K562 (cell line): ENCODE measurements around the gene GPAT3. TPM values are rescaled to one million over a fixed set of nuclear protein-coding genes. Genes with fewer than 3 reads are reported as not detected.

Experiments
- FOXO4 ChIP-seq: fragments of 450-650 bp; formaldehyde crosslinking; IDR thresholded peaks from 2 replicates; pipeline ENCODE4 v1.4.0; 2020; ENCODE audit warnings: mild to moderate bottlenecking, moderate library complexity
- GATAD2A ChIP-seq: fragments of 450-650 bp; IDR thresholded peaks from 2 replicates; pipeline ENCODE4 v1.6.1; 2017
- HNRNPLL ChIP-seq: fragments of 200-400 bp; formaldehyde crosslinking; IDR thresholded peaks from 2 replicates; pipeline ENCODE4 v1.6.1; 2017; ENCODE audit warnings: low read length, low read depth, mild to moderate bottlenecking; ENCODE audit not compliant: poor library complexity, severe bottlenecking
- MEF2D ChIP-seq: conservative IDR thresholded peaks from 2 replicates; pipeline ENCODE4 v1.6.1; 2016; ENCODE audit warnings: low read depth, missing genetic modification characterization, missing compliant biosample characterization
- NR4A1 ChIP-seq, 2 experiments: fragments of 250-450 bp in 1 of 2; fragments of 450-650 bp in 1 of 2; sonication (Bioruptor Pico) in 1 of 2; IDR thresholded peaks; 2 replicates each; pipeline versions ENCODE4 v1.4.0 to v1.6.1; 2016 to 2020; ENCODE audit warnings: mild to moderate bottlenecking in 2 of 2, missing compliant biosample characterization in 1 of 2, missing genetic modification characterization in 1 of 2, moderate library complexity in 1 of 2
- PCBP2 ChIP-seq: fragments of 200-400 bp; formaldehyde crosslinking; IDR thresholded peaks from 2 replicates; pipeline ENCODE4 v1.6.1; 2018; ENCODE audit warnings: low read length, low read depth, mild to moderate bottlenecking, moderate library complexity; ENCODE audit not compliant: poor library complexity, severe bottlenecking
- POLR2A ChIP-seq: fragments of 450-650 bp; conservative IDR thresholded peaks from 2 replicates; pipeline ENCODE4 v1.6.1; 2016
- POLR2G ChIP-seq: fragments of 200-400 bp; formaldehyde crosslinking; IDR thresholded peaks from 2 replicates; pipeline ENCODE4 v1.6.1; 2017; ENCODE audit warnings: low read depth, mild to moderate bottlenecking, antibody characterized with exemption, low read length, moderate library complexity
- SMARCA4 ChIP-seq: fragments of 450-650 bp; IDR thresholded peaks from 2 replicates; pipeline ENCODE4 v1.6.1; 2016
- SP2 ChIP-seq: IDR thresholded peaks from 2 replicates; pipeline ENCODE4 v1.6.1; 2011; ENCODE audit warnings: mild to moderate bottlenecking, low read depth, low read length, moderate library complexity; ENCODE audit not compliant: poor library complexity, severe bottlenecking; ENCODE audit errors: extremely low read depth
- STAG1 ChIP-seq: sonication (generic); formaldehyde crosslinking; IDR thresholded peaks from 2 replicates; pipeline ENCODE4 v1.5.0; 2020; ENCODE audit warnings: missing genetic modification reagents, borderline replicate concordance
- WHSC1 ChIP-seq: IDR thresholded peaks from one replicate; pipeline ENCODE4 v1.6.1; 2012; ENCODE audit warnings: low read length, control low read depth, inconsistent platforms
- XRCC5 ChIP-seq: fragments of 200-400 bp; formaldehyde crosslinking; IDR thresholded peaks from 2 replicates; pipeline ENCODE4 v1.6.1; 2017; ENCODE audit warnings: low read depth, mild to moderate bottlenecking, low read length
- ZBTB8A ChIP-seq: fragments of 450-650 bp; IDR thresholded peaks from 2 replicates; pipeline ENCODE4 v1.6.1; 2018; ENCODE audit warnings: mild to moderate bottlenecking, moderate library complexity; ENCODE audit not compliant: partially characterized antibody
- ZNF124 ChIP-seq: sonication (generic); formaldehyde crosslinking; IDR thresholded peaks from 2 replicates; pipeline ENCODE4 v1.8.1; 2022; ENCODE audit warnings: missing genetic modification reagents
- ZNF197 ChIP-seq: fragments of 200-800 bp; sonication (Bioruptor generic); IDR thresholded peaks from 2 replicates; pipeline ENCODE4 v1.6.1; 2016; ENCODE audit warnings: low read depth, missing genetic modification characterization, missing compliant biosample characterization
- polyA plus RNA-seq, 8 experiments: library from polyadenylated mRNA; depleted of rRNA in 4 of 8; stranded (reverse) in 5 of 8; unstranded in 3 of 8; fragments of >200 nt; fragmentation: Nextera tagmentation in 2 of 8; fragmentation: Illumina TruSeq in 1 of 8; extraction: Ambion mirVana in 2 of 8; extraction: Trizol in 1 of 8; gene quantifications; 2 replicates each; pipeline versions ENCODE4 v1.2.1 to v1.2.3, GENCODE V29; 2011 to 2014; ENCODE audit warnings: inconsistent platforms in 1 of 8, missing spikeins in 1 of 8
- total RNA-seq, 7 experiments: library from RNA; depleted of rRNA in 6 of 7; stranded (reverse); fragments of >200 nt in 6 of 7; fragmentation: Illumina TruSeq in 2 of 7; extraction: Trizol in 2 of 7; gene quantifications; 2 replicates each; pipeline versions ENCODE4 v1.2.1 to v1.2.3, GENCODE V29; 2011 to 2021; ENCODE audit warnings: low replicate concordance in 1 of 7
- TF ChIP-seq, protein P1 (sequence below): sonication (generic); formaldehyde crosslinking; IDR thresholded peaks from 2 replicates; pipeline ENCODE4 v1.8.1; 2023; ENCODE audit warnings: mild to moderate bottlenecking, missing genetic modification reagents
- TF ChIP-seq, protein P2 (sequence below): fragments of 250-450 bp; sonication (Bioruptor Pico); IDR thresholded peaks from 2 replicates; pipeline ENCODE4 v1.9.0; 2021; ENCODE audit warnings: mild to moderate bottlenecking
- TF ChIP-seq, protein P3 (sequence below), 2 experiments: fragments of 150-350 bp in 1 of 2; IDR thresholded peaks; 2 replicates each; pipeline ENCODE4 v1.6.1; 2012 to 2016; ENCODE audit warnings: low read depth in 2 of 2, low read length in 2 of 2, mild to moderate bottlenecking in 1 of 2, moderate library complexity in 1 of 2

GPAT3 gene
- total and polyA plus RNA-seq, 9 of the 15 experiments (the other 6 are each of a cell fraction or from before 2014, with no cell fraction given) = 4.1 to 16.1 (median 13.1) TPM

DNA sequence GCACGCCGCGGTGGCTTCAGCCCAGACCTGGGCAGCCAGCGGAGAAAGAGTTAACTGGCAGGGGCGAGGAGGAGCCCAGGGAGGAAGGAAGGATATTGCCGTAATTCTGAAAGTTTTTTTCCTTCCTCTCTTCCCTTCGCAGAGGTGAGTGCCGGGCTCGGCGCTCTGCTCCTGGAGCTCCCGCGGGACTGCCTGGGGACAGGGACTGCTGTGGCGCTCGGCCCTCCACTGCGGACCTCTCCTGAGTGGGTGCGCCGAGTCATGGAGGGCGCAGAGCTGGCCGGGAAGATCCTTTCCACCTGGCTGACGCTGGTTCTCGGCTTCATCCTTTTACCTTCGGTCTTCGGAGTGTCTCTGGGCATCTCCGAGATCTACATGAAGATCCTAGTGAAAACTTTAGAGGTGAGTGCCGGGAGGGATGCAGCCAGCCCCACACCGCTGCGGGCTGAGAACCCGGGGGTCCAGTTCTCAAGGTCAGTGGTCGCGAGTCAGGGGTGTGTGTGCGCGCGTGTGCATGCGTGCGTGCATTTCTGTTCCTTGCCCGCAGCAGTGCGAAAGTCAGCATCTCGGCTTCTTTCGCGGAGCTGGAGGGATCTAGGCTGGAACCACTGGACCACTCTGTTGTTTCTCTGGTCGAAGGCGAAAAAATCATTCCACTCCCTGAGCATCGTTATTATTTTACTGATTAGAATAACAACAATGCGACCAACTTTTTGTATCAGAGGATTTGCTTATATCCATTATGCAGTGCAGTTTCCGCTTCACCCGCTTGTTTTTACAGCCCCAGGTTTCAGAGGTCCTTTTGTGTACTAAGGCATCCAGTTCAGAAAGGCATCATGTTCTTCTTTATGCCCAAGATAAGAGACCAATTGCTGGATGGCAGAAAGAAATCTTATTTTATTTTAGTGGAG is 709 bp downstream of the GPAT3 start (continued):
- TF ChIP-seq STAG1 (CRISPR knock-in tag) = no peak
- TF ChIP-seq, protein P1, sequence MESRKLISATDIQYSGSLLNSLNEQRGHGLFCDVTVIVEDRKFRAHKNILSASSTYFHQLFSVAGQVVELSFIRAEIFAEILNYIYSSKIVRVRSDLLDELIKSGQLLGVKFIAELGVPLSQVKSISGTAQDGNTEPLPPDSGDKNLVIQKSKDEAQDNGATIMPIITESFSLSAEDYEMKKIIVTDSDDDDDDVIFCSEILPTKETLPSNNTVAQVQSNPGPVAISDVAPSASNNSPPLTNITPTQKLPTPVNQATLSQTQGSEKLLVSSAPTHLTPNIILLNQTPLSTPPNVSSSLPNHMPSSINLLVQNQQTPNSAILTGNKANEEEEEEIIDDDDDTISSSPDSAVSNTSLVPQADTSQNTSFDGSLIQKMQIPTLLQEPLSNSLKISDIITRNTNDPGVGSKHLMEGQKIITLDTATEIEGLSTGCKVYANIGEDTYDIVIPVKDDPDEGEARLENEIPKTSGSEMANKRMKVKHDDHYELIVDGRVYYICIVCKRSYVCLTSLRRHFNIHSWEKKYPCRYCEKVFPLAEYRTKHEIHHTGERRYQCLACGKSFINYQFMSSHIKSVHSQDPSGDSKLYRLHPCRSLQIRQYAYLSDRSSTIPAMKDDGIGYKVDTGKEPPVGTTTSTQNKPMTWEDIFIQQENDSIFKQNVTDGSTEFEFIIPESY (CRISPR knock-in tag) = no peak
- no peak; the same call in 1 of the 2 replicates for TF ChIP-seq SMARCA4
- no peak for TF ChIP-seq HNRNPLL
- TF ChIP-seq ZBTB8A = no peak
- no peak for TF ChIP-seq PCBP2
- 0 out of 2 replicates have a peak, but pooled peaks have one; percentile 42 for TF ChIP-seq XRCC5
- TF ChIP-seq, protein P2, sequence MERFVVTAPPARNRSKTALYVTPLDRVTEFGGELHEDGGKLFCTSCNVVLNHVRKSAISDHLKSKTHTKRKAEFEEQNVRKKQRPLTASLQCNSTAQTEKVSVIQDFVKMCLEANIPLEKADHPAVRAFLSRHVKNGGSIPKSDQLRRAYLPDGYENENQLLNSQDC (CRISPR knock-in tag) = no peak
- TF ChIP-seq WHSC1 = no peak
- no peak for TF ChIP-seq SP2
- no peak for TF ChIP-seq GATAD2A
- TF ChIP-seq MEF2D (tag) = no peak
- no peak; the same call in 1 of the 2 replicates for TF ChIP-seq POLR2A
- peak; percentile 28; the same call in 1 of the 2 replicates for TF ChIP-seq POLR2G
- no peak for TF ChIP-seq FOXO4 (CRISPR knock-in tag)
- TF ChIP-seq NR4A1 (CRISPR knock-in tag; IDR thresholded peaks at IDR 0.05) = no peak
- TF ChIP-seq NR4A1 (tag; IDR thresholded peaks at IDR 0.05) = no peak
- no peak for TF ChIP-seq ZNF124 (CRISPR knock-in tag)
- TF ChIP-seq, protein P3, sequence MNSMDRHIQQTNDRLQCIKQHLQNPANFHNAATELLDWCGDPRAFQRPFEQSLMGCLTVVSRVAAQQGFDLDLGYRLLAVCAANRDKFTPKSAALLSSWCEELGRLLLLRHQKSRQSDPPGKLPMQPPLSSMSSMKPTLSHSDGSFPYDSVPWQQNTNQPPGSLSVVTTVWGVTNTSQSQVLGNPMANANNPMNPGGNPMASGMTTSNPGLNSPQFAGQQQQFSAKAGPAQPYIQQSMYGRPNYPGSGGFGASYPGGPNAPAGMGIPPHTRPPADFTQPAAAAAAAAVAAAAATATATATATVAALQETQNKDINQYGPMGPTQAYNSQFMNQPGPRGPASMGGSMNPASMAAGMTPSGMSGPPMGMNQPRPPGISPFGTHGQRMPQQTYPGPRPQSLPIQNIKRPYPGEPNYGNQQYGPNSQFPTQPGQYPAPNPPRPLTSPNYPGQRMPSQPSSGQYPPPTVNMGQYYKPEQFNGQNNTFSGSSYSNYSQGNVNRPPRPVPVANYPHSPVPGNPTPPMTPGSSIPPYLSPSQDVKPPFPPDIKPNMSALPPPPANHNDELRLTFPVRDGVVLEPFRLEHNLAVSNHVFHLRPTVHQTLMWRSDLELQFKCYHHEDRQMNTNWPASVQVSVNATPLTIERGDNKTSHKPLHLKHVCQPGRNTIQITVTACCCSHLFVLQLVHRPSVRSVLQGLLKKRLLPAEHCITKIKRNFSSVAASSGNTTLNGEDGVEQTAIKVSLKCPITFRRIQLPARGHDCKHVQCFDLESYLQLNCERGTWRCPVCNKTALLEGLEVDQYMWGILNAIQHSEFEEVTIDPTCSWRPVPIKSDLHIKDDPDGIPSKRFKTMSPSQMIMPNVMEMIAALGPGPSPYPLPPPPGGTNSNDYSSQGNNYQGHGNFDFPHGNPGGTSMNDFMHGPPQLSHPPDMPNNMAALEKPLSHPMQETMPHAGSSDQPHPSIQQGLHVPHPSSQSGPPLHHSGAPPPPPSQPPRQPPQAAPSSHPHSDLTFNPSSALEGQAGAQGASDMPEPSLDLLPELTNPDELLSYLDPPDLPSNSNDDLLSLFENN (IDR thresholded peaks at IDR 0.05; ENCODE audit: low read depth in 2 of 2, low read length in 2 of 2) = no peak
- TF ChIP-seq ZNF197 (CRISPR knock-in tag) = no peak
